ENCODE data around the gene SFRP2. TPM values are rescaled to one million over a fixed set of nuclear protein-coding genes. Genes with fewer than 3 reads are reported as not detected.

The SFRP2 gene
- total and polyA plus RNA-seq, 10 of the 15 experiments (the other 5 are each of a cell fraction or from before 2014, with no cell fraction given), result 0.11 to 0.33 (median 0.16) TPM; not detected in 7

- H2AFZ ChIP-seq (ENCODE audit: control insufficient read depth, low read depth, low read length), result no peak overlapping the region
- peak; percentile 16; the same call in 1 of the 2 replicates for TF ChIP-seq RAD21 (IDR thresholded peaks at IDR 0.05; ENCODE audit: insufficient read depth, low read depth, low read length)
- TF ChIP-seq CREM (IDR thresholded peaks at IDR 0.05; ENCODE audit: low read depth), result no peak
- H3K9me3 ChIP-seq (replicated peaks; ENCODE audit: control insufficient read depth, insufficient read depth, low read length), result no peaks in the 10 kb centered on the region
- ChIA-PET SMC1A (ENCODE audit: uncharacterized antibody, unreplicated experiment) (no interaction called here), RAD21 (ENCODE audit: unreplicated experiment) (no interaction called here), POLR2A (no interaction called here), CTCF (interaction anchor here (1.0 kb wide), 1 partner anchor 13 kb away, joined by 3 read pairs; no protein-coding TSS in a partner anchor)
- H3K4me2 ChIP-seq (ENCODE audit: control insufficient read depth, insufficient read depth), result no peak overlapping the region
- no peaks in the 10 kb centered on the region; a peak in 1 of 4 replicates for H3K27me3 ChIP-seq (replicated peaks in 1 of 2; ENCODE audit: control insufficient read depth in 2 of 2, insufficient read depth in 2 of 2, low read length in 1 of 2)
- no peaks in the 10 kb centered on the region for H3K79me2 ChIP-seq (ENCODE audit: control insufficient read depth, insufficient read depth, low read length)
- no peak for FAIRE-seq
- in situ Hi-C loops (cut with MboI), result no loop called here
- 10% methylated on average over 2 of the region's 2 CpGs for WGBS (ENCODE audit: insufficient coverage, insufficient replicate concordance, low lambda C conversion rate, missing lambda C conversion rate)
- DNase-seq (ENCODE audit: low read depth, low spot score), result no peak
- H3K27ac ChIP-seq (ENCODE audit: control insufficient read depth, insufficient read depth), result no peak overlapping the region
- H4K20me1 ChIP-seq (ENCODE audit: control insufficient read depth, insufficient read depth), result no peaks in the 10 kb centered on the region
- no peak for ATAC-seq
- H3K4me3 ChIP-seq, result no peak overlapping the region
- H3K9ac ChIP-seq (ENCODE audit: control insufficient read depth, insufficient read depth, low read length), result no peak overlapping the region
- H3K36me3 ChIP-seq (ENCODE audit: control insufficient read depth in 2 of 2, insufficient read depth in 2 of 2, low read length in 1 of 2), result no peaks in the 10 kb centered on the region
- BruUV-seq (replicated peaks), result no TSS peak
- intact Hi-C loops (cut with micrococcal nuclease; ENCODE audit: unreplicated experiment), result loop anchor here (10.0 kb wide), 1 partner anchor 852 kb away; no protein-coding TSS in a partner anchor
- no peaks in the 10 kb centered on the region for H3K4me1 ChIP-seq (ENCODE audit: control insufficient read depth, insufficient read depth, low read length)
Measured at GRCh38 chr4:153773236-153773690, 15.6 kb downstream of the SFRP2 start.

GRCh38 chr4:153771046-153771445 lies 17.8 kb downstream of the SFRP2 start:
- Histone ChIP-seq H3K4me1 (ENCODE audit: control insufficient read depth, insufficient read depth, low read length) (no peaks in the 10 kb centered on the region), H3K79me2 (ENCODE audit: control insufficient read depth, insufficient read depth, low read length) (no peaks in the 10 kb centered on the region), H3K9me3 (replicated peaks; ENCODE audit: control insufficient read depth, insufficient read depth, low read length) (no peaks in the 10 kb centered on the region), H3K9ac (ENCODE audit: control insufficient read depth, insufficient read depth, low read length) (no peak overlapping the region), H3K4me2 (ENCODE audit: control insufficient read depth, insufficient read depth) (no peak overlapping the region), H3K36me3 (ENCODE audit: control insufficient read depth in 2 of 2, insufficient read depth in 2 of 2, low read length in 1 of 2) (no peaks in the 10 kb centered on the region), H3K27me3 (replicated peaks in 1 of 2; ENCODE audit: control insufficient read depth in 2 of 2, insufficient read depth in 2 of 2, low read length in 1 of 2) (no peaks in the 10 kb centered on the region; a peak in 1 of 4 replicates), H3K27ac (ENCODE audit: control insufficient read depth, insufficient read depth) (no peak overlapping the region), H3K4me3 (no peak overlapping the region), H2AFZ (ENCODE audit: control insufficient read depth, low read depth, low read length) (no peak overlapping the region), H4K20me1 (ENCODE audit: control insufficient read depth, insufficient read depth) (no peaks in the 10 kb centered on the region)
- ChIA-PET CTCF (no interaction called here), RAD21 (ENCODE audit: unreplicated experiment) (no interaction called here), SMC1A (ENCODE audit: uncharacterized antibody, unreplicated experiment) (no interaction called here), POLR2A (no interaction called here)
- BruUV-seq (replicated peaks), result no TSS peak
- intact Hi-C loops (cut with micrococcal nuclease; ENCODE audit: unreplicated experiment), result loop anchor here (10.0 kb wide), 1 partner anchor 854 kb away; no protein-coding TSS in a partner anchor
- DNase-seq (ENCODE audit: low read depth, low spot score) (no peak), ATAC-seq (no peak), FAIRE-seq (no peak)
- TF ChIP-seq HSF1 (IDR thresholded peaks at IDR 0.05; ENCODE audit: low read depth, low read length), result no peak
- TF ChIP-seq NR2F1 (conservative IDR thresholded peaks at IDR 0.05), result no peak
- no peak for TF ChIP-seq ZNF384 (IDR thresholded peaks at IDR 0.05; ENCODE audit: borderline replicate concordance, low read depth, low read length)
- TF ChIP-seq SREBF1 (IDR thresholded peaks at IDR 0.05; ENCODE audit: low read length), result no peak
- TF ChIP-seq CEBPB (IDR thresholded peaks at IDR 0.05; ENCODE audit: borderline replicate concordance in 1 of 2, low read depth in 2 of 2, low read length in 2 of 2), result no peak
- TF ChIP-seq POU2F2 (IDR thresholded peaks at IDR 0.05; ENCODE audit: borderline replicate concordance, low read depth, low read length), result no peak
- no peak for TF ChIP-seq ZNF274 (IDR thresholded peaks at IDR 0.05; ENCODE audit: insufficient read depth, insufficient read length)
- TF ChIP-seq CREM (IDR thresholded peaks at IDR 0.05; ENCODE audit: low read depth), result no peak
- no peak for TF ChIP-seq RCOR1 (conservative IDR thresholded peaks at IDR 0.05; ENCODE audit: low read depth, low read length)
- TF ChIP-seq FOXK2 (IDR thresholded peaks at IDR 0.05), result no peak
- TF ChIP-seq TCF7 (IDR thresholded peaks at IDR 0.05; ENCODE audit: borderline replicate concordance), result no peak
- no peak for TF ChIP-seq ATF3 (IDR thresholded peaks at IDR 0.05; ENCODE audit: borderline replicate concordance, extremely low read depth, low read depth, low read length)
- in situ Hi-C loops (cut with MboI), result no loop called here
